Upper lobe of left lung (tissue), 6 donors: Measurements from ENCODE around the gene ADH4. TPM values are rescaled to one million over a fixed set of nuclear protein-coding genes. Genes with fewer than 3 reads are reported as not detected.

Source experiments
- ATAC-seq, 2 donors: fragments of 200-7000 bp; cut with Tn5 transposase; one replicate each; pipeline ENCODE4 v1.9.1; 2022; ENCODE audit warnings: mild to moderate bottlenecking in 2 of 2, moderate library complexity in 2 of 2; ENCODE audit not compliant: low FRiP score in 2 of 2
- DNase-seq, 2 donors: peaks; one replicate each; pipeline ENCODE4 v3.0.0-alpha.2; 2019 to 2020
- H3K27ac ChIP-seq, 4 donors: fragments of 200-600 bp; sonication (generic); one replicate each; pipeline ENCODE4 v1.5.1; 2016 to 2019
- H3K27me3 ChIP-seq, 4 donors: fragments of 200-600 bp; sonication (generic); one replicate each; pipeline ENCODE4 v1.5.1; 2017 to 2019
- H3K36me3 ChIP-seq, 4 donors: fragments of 200-600 bp; sonication (generic); one replicate each; pipeline ENCODE4 v1.5.1; 2016 to 2019
- H3K4me1 ChIP-seq, 4 donors: fragments of 200-600 bp; sonication (generic); one replicate each; pipeline ENCODE4 v1.5.1; 2018 to 2019
- H3K4me3 ChIP-seq, 4 donors: fragments of 200-600 bp; sonication (generic); one replicate each; pipeline ENCODE4 v1.5.1; 2017 to 2019; ENCODE audit warnings: mild to moderate bottlenecking in 2 of 4, moderate library complexity in 1 of 4
- H3K9me3 ChIP-seq, 4 donors: fragments of 200-600 bp; sonication (generic); one replicate each; pipeline ENCODE4 v1.5.1; 2018 to 2019
- CTCF ChIP-seq, 6 experiments: fragments of 450-650 bp in 4 of 6; fragments of 200-600 bp in 2 of 6; sonication (generic) in 2 of 6; IDR thresholded peaks; one replicate each; pipeline ENCODE4 v1.5.1; 2016 to 2019; ENCODE audit warnings: antibody characterized with exemption in 6 of 6
- EP300 ChIP-seq, 4 donors: sonication (generic); formaldehyde crosslinking; IDR thresholded peaks; one replicate each; pipeline ENCODE4 v1.5.1; 2017; ENCODE audit warnings: antibody characterized with exemption in 4 of 4, control low read depth in 2 of 4
- POLR2A ChIP-seq, 4 donors: fragments of 450-650 bp; IDR thresholded peaks; one replicate each; pipeline ENCODE4 v1.5.1; 2016 to 2017; ENCODE audit warnings: antibody characterized with exemption in 4 of 4, mild to moderate bottlenecking in 2 of 4
- POLR2AphosphoS5 ChIP-seq, 2 donors: sonication (generic); formaldehyde crosslinking; IDR thresholded peaks; one replicate each; pipeline ENCODE4 v1.5.1; 2017; ENCODE audit warnings: antibody characterized with exemption in 2 of 2
- WGBS, 2 donors: methylation state at CpG; one replicate each; pipeline ENCODE4 v1.1.5; 2017 to 2018; 5-methylcytosine and 5-hydroxymethylcytosine counted together
- total RNA-seq, 6 donors: library from RNA; depleted of rRNA in 4 of 6; stranded (reverse); fragments of >200 nt in 4 of 6; gene quantifications; one replicate each; pipeline versions ENCODE4 v1.1.0 to v1.2.1, GENCODE V29; 2016 to 2021
- donor health status: DM: no; HTN: no; CAD: no; lungs with moderate emphysema.
- donor health status: DM: no; HTN: yes; CAD: no; lungs with severe emphysema.

Gene ADH4
- total RNA-seq, 6 donors from 2014 or later, result 0.22 to 0.67 (median 0.31) TPM; not detected in 3

DNA sequence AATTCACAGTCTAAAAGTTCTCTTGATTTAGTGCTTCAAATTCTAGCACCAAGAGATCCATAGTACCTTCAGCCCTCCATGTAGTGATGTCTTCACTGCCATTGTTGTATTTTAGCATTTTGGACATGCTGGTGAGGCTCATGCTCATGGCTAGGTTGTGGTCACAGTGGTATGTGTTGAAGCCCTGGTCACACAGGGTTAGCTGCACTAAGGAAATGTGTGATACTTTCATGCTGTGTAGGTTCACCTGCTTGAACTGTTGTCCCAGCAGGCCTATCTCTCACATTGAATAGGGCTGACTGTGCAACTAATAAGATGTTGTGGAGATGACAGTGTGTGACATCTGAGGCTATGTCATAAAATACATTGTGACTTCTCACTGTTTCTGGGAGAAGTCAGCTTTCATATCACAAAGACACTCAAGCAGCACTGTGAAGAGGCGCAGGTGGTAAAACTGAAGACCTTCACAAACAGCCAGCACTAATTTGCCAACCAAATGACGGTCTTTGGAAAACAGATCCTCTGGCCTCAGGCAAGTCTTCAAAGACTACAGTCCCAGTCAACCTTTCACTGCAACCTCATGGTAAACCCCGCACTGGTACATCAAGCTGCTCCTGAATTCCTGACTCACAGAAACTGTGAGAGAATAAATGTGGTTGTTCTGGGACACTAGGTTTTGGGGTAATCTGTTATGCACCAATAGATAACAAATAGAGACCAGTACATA is 17.4 kb upstream of the ADH4 start:
- H3K4me1 ChIP-seq, result no peaks in the 10 kb centered on the region
- no peak for DNase-seq
- WGBS, 2 donors, result 97 to 98% methylated on average over 3 of the region's 3 CpGs
- no peaks in the 10 kb centered on the region for H3K36me3 ChIP-seq
- ATAC-seq, result no peak
- H3K9me3 ChIP-seq, result no peaks in the 10 kb centered on the region
- no peak overlapping the region for H3K27ac ChIP-seq
- TF ChIP-seq EP300 (IDR thresholded peaks at IDR 0.05) (no peak), CTCF (IDR thresholded peaks at IDR 0.05) (no peak), POLR2A (IDR thresholded peaks at IDR 0.05) (no peak), POLR2AphosphoS5 (IDR thresholded peaks at IDR 0.05) (no peak)
- no peaks in the 10 kb centered on the region for H3K27me3 ChIP-seq
- H3K4me3 ChIP-seq, result no peak overlapping the region

DNA sequence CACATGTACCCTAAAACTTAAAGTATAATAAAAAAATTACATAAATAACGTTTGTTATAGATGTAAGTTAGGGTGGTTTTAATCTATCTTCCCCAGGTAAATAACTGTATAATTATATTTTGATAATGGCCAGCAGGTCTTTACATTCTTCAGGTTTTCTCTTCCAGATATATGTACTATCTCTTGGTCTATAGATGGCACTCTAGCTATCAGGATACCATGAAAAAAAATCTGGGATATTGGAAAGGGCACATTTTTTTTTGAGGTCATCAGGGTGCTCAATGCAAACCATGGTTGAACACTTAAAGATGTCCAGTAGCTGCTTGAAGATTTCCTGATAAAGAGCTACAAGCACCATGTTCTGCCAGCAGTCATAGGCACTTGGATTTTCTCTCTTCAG is 15.6 kb upstream of the ADH4 start:
- TF ChIP-seq POLR2A (IDR thresholded peaks at IDR 0.05) (no peak), CTCF (IDR thresholded peaks at IDR 0.05) (no peak), EP300 (IDR thresholded peaks at IDR 0.05) (no peak)
- 72 to 76% methylated on average over 1 of the region's 1 CpG for WGBS, 2 donors
- no peak for DNase-seq

DNA sequence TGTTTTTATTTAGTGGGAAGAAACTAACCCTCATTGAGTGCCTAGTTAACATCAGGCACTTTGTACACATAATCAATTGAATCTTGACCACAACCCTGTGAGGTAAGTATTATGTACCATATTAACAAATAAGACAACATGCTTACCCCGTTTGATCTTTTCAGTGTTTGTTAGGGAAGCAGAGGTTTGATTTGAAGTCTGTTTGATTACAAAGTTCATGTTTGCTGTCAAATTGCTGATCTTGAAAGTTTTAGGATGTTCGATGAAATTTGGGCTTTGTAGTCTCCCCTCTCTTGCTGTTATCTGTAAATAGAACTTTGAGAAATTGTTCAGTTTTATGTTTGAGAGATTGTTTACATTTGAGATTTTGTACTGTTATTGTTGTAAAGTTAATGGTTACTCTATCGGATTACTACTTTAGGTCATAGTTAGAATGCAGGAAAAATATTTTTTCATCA is 13.4 kb upstream of the ADH4 start:
- Histone ChIP-seq H3K36me3 (no peaks in the 10 kb centered on the region), H3K27ac (no peak overlapping the region), H3K4me3 (no peak overlapping the region), H3K4me1 (no peaks in the 10 kb centered on the region), H3K27me3 (no peaks in the 10 kb centered on the region), H3K9me3 (no peaks in the 10 kb centered on the region)
- DNase-seq (no peak), ATAC-seq (no peak)
- WGBS, 2 donors, result 41 to 51% methylated on average over 3 of the region's 3 CpGs
- TF ChIP-seq EP300 (IDR thresholded peaks at IDR 0.05) (no peak), POLR2A (IDR thresholded peaks at IDR 0.05) (no peak), CTCF (IDR thresholded peaks at IDR 0.05) (no peak), POLR2AphosphoS5 (IDR thresholded peaks at IDR 0.05) (no peak)

More for the DNA sequence above, 15.6 kb upstream of the ADH4 start:
- Histone ChIP-seq H3K9me3 (no peaks in the 10 kb centered on the region), H3K27ac (no peak overlapping the region), H3K4me3 (no peak overlapping the region), H3K27me3 (no peaks in the 10 kb centered on the region), H3K36me3 (no peaks in the 10 kb centered on the region), H3K4me1 (no peaks in the 10 kb centered on the region)
- no peak for ATAC-seq

DNA sequence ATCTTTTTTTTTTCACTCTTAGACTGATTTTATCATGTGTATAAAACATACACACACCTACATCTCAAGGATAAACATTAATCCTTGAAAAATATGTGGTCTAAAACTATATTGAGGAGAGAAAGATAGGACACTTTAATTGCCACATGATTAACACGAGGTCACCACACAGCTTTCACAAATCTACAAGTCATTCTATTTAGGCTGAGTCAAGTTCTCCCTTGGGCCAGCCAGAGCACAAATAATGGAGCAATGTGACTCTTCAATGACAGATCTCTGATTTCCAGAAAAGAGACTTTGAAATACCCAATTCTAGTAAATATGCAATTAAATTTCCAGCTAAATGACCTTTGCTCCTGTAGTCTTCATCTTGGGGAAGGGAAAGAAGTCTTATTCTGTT is 12.9 kb upstream of the ADH4 start:
- WGBS, 2 donors, result 68 to 71% methylated on average over 1 of the region's 1 CpG
- no peaks in the 10 kb centered on the region for H3K4me1 ChIP-seq
- no peaks in the 10 kb centered on the region for H3K27me3 ChIP-seq
- ATAC-seq (no peak), DNase-seq (no peak)
- H3K4me3 ChIP-seq, result no peak overlapping the region
- H3K9me3 ChIP-seq, result no peaks in the 10 kb centered on the region
- no peaks in the 10 kb centered on the region for H3K36me3 ChIP-seq
- no peak overlapping the region for H3K27ac ChIP-seq
- TF ChIP-seq CTCF (IDR thresholded peaks at IDR 0.05) (no peak), POLR2A (IDR thresholded peaks at IDR 0.05) (no peak), EP300 (IDR thresholded peaks at IDR 0.05) (no peak)
